ENCODE measurements around the gene KCNMA1.

Gene KCNMA1

GRCh38 chr10:77560052-77560451 is 77.6 kb downstream of the KCNMA1 start:
- Histone ChIP-seq H4K20me1 (ENCODE audit: insufficient read depth) (no peaks in the 10 kb centered on the region), H3K27ac (no peak overlapping the region), H3K79me2 (ENCODE audit: insufficient read depth, low read depth) (no peaks in the 10 kb centered on the region), H3K9ac (no peak overlapping the region), H3K36me3 (ENCODE audit: insufficient read depth) (no peaks in the 10 kb centered on the region), H2AFZ (ENCODE audit: low read depth) (no peak overlapping the region), H3K4me3 (IDR thresholded peaks at IDR 0.05; ENCODE audit: insufficient read depth, low read depth, low read length) (no peak overlapping the region), H3K4me2 (no peak overlapping the region), H3K27me3 (ENCODE audit: insufficient read depth, low read depth) (no peaks in the 10 kb centered on the region), H3K4me1 (ENCODE audit: low read depth, poor library complexity, severe bottlenecking) (no peaks in the 10 kb centered on the region)
- no peak for TF ChIP-seq CTCF (conservative IDR thresholded peaks at IDR 0.05; ENCODE audit: low read depth, low read length)

- Histone ChIP-seq H2AFZ (ENCODE audit: low read depth) (no peak overlapping the region), H3K9ac (no peak overlapping the region), H3K4me1 (ENCODE audit: low read depth, poor library complexity, severe bottlenecking) (no peaks in the 10 kb centered on the region), H3K36me3 (ENCODE audit: insufficient read depth) (no peaks in the 10 kb centered on the region), H3K79me2 (ENCODE audit: insufficient read depth, low read depth) (no peaks in the 10 kb centered on the region), H3K27ac (no peak overlapping the region), H4K20me1 (ENCODE audit: insufficient read depth) (no peaks in the 10 kb centered on the region), H3K4me3 (IDR thresholded peaks at IDR 0.05; ENCODE audit: insufficient read depth, low read depth, low read length) (no peak overlapping the region), H3K27me3 (ENCODE audit: insufficient read depth, low read depth) (no peaks in the 10 kb centered on the region), H3K4me2 (no peak overlapping the region)
- TF ChIP-seq CTCF (conservative IDR thresholded peaks at IDR 0.05; ENCODE audit: low read depth, low read length) = no peak
These were observed 80.5 kb downstream of the KCNMA1 start for GRCh38 chr10:77556990-77557601.

- Histone ChIP-seq H3K4me2 (no peak overlapping the region), H3K27me3 (ENCODE audit: insufficient read depth, low read depth) (no peaks in the 10 kb centered on the region), H4K20me1 (ENCODE audit: insufficient read depth) (no peaks in the 10 kb centered on the region), H3K4me3 (IDR thresholded peaks at IDR 0.05; ENCODE audit: insufficient read depth, low read depth, low read length) (no peak overlapping the region), H3K9ac (no peak overlapping the region), H3K27ac (no peak overlapping the region), H3K79me2 (ENCODE audit: insufficient read depth, low read depth) (no peaks in the 10 kb centered on the region), H3K36me3 (ENCODE audit: insufficient read depth) (no peaks in the 10 kb centered on the region), H3K4me1 (ENCODE audit: low read depth, poor library complexity, severe bottlenecking) (no peaks in the 10 kb centered on the region), H2AFZ (ENCODE audit: low read depth) (no peak overlapping the region)
- no peak for TF ChIP-seq CTCF (conservative IDR thresholded peaks at IDR 0.05; ENCODE audit: low read depth, low read length)
These were observed 81.9 kb downstream of the KCNMA1 start for GRCh38 chr10:77555591-77556212.

GRCh38 chr10:77554996-77555397 is 82.6 kb downstream of the KCNMA1 start:
- Histone ChIP-seq H3K9ac (no peak overlapping the region), H2AFZ (ENCODE audit: low read depth) (no peak overlapping the region), H3K79me2 (ENCODE audit: insufficient read depth, low read depth) (no peaks in the 10 kb centered on the region), H3K27ac (no peak overlapping the region), H3K4me1 (ENCODE audit: low read depth, poor library complexity, severe bottlenecking) (no peaks in the 10 kb centered on the region), H3K27me3 (ENCODE audit: insufficient read depth, low read depth) (no peaks in the 10 kb centered on the region), H3K36me3 (ENCODE audit: insufficient read depth) (no peaks in the 10 kb centered on the region), H3K4me3 (IDR thresholded peaks at IDR 0.05; ENCODE audit: insufficient read depth, low read depth, low read length) (no peak overlapping the region), H3K4me2 (no peak overlapping the region), H4K20me1 (ENCODE audit: insufficient read depth) (no peaks in the 10 kb centered on the region)
- TF ChIP-seq CTCF (conservative IDR thresholded peaks at IDR 0.05; ENCODE audit: low read depth, low read length) = no peak

Data from KMS-11 (cell line).